Epithelial cell of prostate (primary cell): ENCODE data around the gene MRGPRX3.
A peak's percentile ranks its signal among the peaks of the same experiment; 100 is the strongest.
"Not testable (repeated sequence)": the region's sequence is repeated elsewhere in the genome, so short reads cannot be mapped to it uniquely, and the experiment has no call there.

Experiments used
- DNase-seq: peaks from one replicate; pipeline ENCODE4 v3.0.0-alpha.2; 2011; ENCODE audit warnings: low read depth, low spot score
- H3K27ac ChIP-seq: fragments of 450-650 bp; 2 replicates; pipeline ENCODE4 v1.5.1; 2017; ENCODE audit warnings: mild to moderate bottlenecking

The MRGPRX3 gene

DNA sequence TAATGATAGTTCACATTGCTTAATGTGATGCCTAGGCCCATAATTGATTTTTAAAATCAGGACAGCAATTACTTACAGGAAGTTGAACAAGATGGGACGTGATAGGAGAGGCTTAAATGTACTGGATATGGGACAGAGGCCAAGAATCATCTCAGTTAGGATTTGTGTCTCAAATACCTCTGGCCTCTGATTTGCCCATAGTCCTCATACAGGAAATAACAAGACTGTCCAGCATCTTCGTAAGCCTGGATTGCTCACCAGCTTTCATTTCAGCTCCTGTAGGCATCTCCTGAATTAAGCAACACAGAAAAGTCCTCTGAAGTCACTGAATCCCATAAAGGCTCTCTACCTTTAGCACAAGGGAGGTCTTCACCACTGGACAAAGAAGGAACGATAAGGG lies at the start of gene MRGPRX3:
TSS of gene MRGPRX3 (plus strand) at position 231 of the 400 bp plus-strand sequence. CDS start 4,632 bp downstream, outside the sequence.
- DNase-seq, result peak; percentile 18
- H3K27ac ChIP-seq, result peak within 1 kb of the TSS; percentile 31

DNA sequence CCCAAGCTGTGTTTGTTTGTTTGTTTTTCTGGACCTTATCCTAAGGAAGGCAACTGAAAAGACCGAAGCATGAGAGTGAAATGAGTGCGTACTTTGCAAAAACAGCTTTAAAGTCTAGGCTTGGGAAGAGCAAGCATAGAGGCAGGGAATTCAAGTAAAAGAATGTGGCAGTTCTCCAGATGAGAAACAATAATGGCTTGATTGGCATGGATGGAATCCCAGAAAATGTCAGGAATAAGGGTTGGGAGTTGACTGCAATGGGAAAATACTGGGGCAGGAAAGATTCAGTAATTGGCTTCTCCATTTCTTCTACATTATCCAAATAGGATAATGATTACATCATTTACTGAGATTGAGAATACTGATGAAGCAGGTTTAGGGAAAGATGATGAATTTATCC lies 44.0 kb upstream of the MRGPRX3 start:
- H3K27ac ChIP-seq, result no peak overlapping the region
- DNase-seq, result no peak

DNA sequence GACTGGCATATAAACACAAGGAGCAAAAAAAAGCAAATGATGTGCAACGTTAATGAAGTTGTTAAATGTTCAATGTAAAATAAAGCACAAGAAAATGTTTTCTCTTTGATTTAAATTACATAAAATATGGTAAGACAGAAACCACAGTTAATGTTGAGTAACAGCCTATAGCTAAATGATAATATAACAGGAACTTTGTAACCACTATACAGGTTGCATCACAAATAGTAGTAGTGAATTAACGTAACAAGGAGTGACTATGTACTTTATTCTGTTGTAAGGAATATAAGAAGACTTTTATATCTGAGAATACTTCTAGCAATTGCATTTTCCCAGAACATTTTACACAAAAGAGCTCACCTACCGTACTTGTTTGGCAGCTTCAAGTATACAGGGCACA lies 43.4 kb upstream of the MRGPRX3 start:
- DNase-seq, result no peak
- H3K27ac ChIP-seq, result no peak overlapping the region

GRCh38 chr11:18091731-18092130 lies 40.6 kb upstream of the MRGPRX3 start:
- no peak overlapping the region for H3K27ac ChIP-seq
- DNase-seq, result no peak

- H3K27ac ChIP-seq, result no peak overlapping the region
- DNase-seq, result no peak
Observed at GRCh38 chr11:18093959-18094358, 38.4 kb upstream of the MRGPRX3 start.

- DNase-seq, result no peak
- no peak overlapping the region for H3K27ac ChIP-seq
Observed at GRCh38 chr11:18100926-18101656, 31.3 kb upstream of the MRGPRX3 start.

- DNase-seq, result no peak
- H3K27ac ChIP-seq, result no peak overlapping the region
Observed at GRCh38 chr11:18105086-18105801, 27.1 kb upstream of the MRGPRX3 start.

GRCh38 chr11:18105802-18106574 lies 26.4 kb upstream of the MRGPRX3 start, which contains the start of gene SAAL1:
Gene SAAL1 (minus strand): TSS chr11:18106082. CDS start chr11:18106041, 41 bp downstream.
- no peak within 1 kb of the TSS for H3K27ac ChIP-seq

DNA sequence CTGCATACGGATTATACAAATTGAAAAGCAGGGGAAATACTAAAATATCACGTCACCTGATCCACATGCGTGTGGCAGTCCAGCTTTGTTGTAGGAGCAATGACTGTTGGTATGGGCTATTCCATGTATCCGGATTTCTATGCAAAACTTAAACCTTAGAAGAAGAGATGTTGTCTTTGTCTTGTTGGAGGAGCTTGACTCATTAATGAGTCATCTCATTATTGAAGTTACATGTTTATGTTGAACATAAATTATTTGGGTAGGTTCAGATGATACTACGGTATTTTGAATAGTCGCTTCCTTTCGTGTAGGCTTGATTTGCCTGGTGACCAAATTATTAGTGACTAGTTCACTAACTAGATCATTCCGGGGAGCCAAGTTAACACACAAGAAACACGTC lies 25.7 kb upstream of the MRGPRX3 start:
- no peak overlapping the region for H3K27ac ChIP-seq
- DNase-seq, result no peak

More at GRCh38 chr11:18105802-18106574, 26.4 kb upstream of the MRGPRX3 start, which contains the start of gene SAAL1:
- DNase-seq, result peak; percentile 16

DNA sequence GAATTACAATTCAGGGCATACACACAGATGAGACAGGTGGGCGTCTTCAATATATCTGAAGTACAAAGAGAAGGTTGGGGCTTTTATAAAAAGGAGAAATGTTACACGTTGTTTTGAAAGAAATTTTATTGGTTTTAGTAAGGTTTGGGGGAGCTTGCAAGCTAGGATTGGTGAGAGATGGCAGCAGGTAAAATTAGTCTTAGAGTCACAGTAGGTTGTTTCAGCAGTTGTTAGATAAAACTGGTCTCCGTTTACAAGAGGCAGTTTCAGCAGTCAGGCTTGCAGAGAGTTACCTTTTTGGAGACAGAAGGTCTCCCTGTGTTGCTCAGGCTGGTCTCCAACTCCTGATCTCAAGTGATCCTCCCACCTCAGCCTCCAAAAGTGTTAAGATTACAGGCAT lies 24.1 kb upstream of the MRGPRX3 start:
- no peak for DNase-seq
- no peak overlapping the region for H3K27ac ChIP-seq

DNA sequence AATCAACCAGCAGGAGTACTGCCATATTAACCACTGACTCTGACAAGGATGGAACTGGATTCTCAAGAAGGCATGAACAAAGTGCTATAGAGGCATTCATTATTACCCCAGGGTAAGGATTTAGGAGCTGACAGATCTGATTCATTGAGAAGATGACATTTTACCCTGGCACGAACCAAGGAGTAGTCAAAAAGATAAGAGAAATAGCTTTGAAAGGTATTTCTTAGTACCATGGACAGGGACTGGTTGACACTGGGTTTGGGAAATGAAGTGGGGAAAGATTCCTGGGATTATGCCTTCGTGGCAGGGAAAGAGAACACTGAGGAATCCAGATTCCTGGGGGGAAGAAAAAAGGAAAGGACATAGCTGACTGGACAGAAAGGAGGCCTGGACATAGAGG lies 21.4 kb upstream of the MRGPRX3 start:
- DNase-seq, result no peak
- no peak overlapping the region for H3K27ac ChIP-seq

- peak; percentile 16 for DNase-seq
- H3K27ac ChIP-seq, result no peak overlapping the region
Observed at GRCh38 chr11:18115360-18116127, 16.8 kb upstream of the MRGPRX3 start.

- not testable (repeated sequence) for DNase-seq, H3K27ac ChIP-seq
Observed at GRCh38 chr11:18121331-18121828, 11.0 kb upstream of the MRGPRX3 start.

DNA sequence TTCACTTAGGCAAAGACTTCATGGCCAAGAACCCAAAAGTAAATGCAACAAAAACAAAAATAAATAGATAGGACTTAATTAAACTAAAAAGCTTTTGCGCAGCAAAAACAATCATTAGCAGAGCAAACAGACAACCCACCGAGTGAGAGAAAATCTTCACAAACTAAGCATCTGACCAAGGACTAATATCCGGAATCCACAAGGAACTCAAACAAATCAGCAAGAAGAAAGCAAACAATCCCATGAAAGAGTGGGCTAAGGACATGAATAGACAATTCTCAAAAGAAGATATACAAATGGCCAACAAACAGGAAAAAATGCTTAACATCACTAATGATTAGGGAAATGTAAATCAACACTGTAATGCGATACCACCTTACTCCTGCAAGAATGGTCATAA lies 1.3 kb upstream of the MRGPRX3 start:
- not testable (repeated sequence) for H3K27ac ChIP-seq, DNase-seq

GRCh38 chr11:18135308-18135707 lies 2.9 kb downstream of the MRGPRX3 start:
- DNase-seq, result no peak
- no peak overlapping the region for H3K27ac ChIP-seq

DNA sequence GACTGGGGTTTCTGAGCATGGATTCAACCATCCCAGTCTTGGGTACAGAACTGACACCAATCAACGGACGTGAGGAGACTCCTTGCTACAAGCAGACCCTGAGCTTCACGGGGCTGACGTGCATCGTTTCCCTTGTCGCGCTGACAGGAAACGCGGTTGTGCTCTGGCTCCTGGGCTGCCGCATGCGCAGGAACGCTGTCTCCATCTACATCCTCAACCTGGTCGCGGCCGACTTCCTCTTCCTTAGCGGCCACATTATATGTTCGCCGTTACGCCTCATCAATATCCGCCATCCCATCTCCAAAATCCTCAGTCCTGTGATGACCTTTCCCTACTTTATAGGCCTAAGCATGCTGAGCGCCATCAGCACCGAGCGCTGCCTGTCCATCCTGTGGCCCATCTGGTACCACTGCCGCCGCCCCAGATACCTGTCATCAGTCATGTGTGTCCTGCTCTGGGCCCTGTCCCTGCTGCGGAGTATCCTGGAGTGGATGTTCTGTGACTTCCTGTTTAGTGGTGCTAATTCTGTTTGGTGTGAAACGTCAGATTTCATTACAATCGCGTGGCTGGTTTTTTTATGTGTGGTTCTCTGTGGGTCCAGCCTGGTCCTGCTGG lies 4.9 kb downstream of the MRGPRX3 start:
- no peak overlapping the region for H3K27ac ChIP-seq
- no peak for DNase-seq

- no peak overlapping the region for H3K27ac ChIP-seq
- DNase-seq, result no peak
Observed at GRCh38 chr11:18140145-18140544, 7.8 kb downstream of the MRGPRX3 start.

DNA sequence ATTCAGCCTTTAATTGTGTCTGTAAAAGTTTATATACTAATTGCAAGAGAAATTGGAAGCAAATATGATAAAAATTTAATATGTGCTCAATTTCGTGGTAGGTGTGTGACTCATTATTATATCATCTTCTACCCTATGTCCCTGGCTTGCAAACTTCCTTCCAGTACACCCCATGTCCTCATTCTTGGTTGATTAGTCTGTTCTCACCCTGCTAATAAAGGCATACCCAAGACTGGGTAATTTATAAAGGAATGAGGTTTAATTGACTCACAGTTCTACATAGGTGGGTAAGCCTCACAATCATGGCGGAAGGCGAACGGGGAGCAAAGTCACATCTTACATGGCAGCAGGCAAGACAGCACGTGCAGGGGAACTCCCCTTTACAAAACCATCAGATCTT lies 11.9 kb downstream of the MRGPRX3 start:
- DNase-seq, result peak; percentile 60
- peak overlapping the region; percentile 71 for H3K27ac ChIP-seq

- H3K27ac ChIP-seq, result peak overlapping the region; percentile 71
- no peak for DNase-seq
Observed at GRCh38 chr11:18145025-18145424, 12.7 kb downstream of the MRGPRX3 start.
